Prostate gland (tissue), 2 donors: Measurements from ENCODE around the gene CYFIP1. TPM values are rescaled to one million over a fixed set of nuclear protein-coding genes. Genes with fewer than 3 reads are reported as not detected.

Experiments used
- DNase-seq: peaks from one replicate; pipeline ENCODE4 v3.0.0-alpha.2; 2019; ENCODE audit warnings: low spot score
- H3K27ac ChIP-seq, 2 donors: fragments of 200-600 bp; sonication (generic); 2 replicates each; pipeline ENCODE4 v1.5.1; 2017 to 2019
- H3K27me3 ChIP-seq: fragments of 200-600 bp; sonication (generic); replicated peaks from 2 replicates; pipeline ENCODE4 v1.5.1; 2019; ENCODE audit not compliant: insufficient read depth
- H3K36me3 ChIP-seq, 2 donors: fragments of 200-600 bp; sonication (generic); 1 replicate in 1 of 2; 2 replicates in 1 of 2; pipeline versions ENCODE4 v1.5.1 to v1.8.1; 2017 to 2019
- H3K4me1 ChIP-seq: fragments of 200-600 bp; sonication (generic); replicated peaks from 2 replicates; pipeline ENCODE4 v1.5.1; 2019
- H3K4me3 ChIP-seq, 2 donors: fragments of 200-600 bp; sonication (generic); 2 replicates each; pipeline ENCODE4 v1.5.1; 2017 to 2019
- H3K9me3 ChIP-seq: fragments of 200-600 bp; sonication (generic); 2 replicates; pipeline ENCODE4 v1.5.1; 2017
- POLR2A ChIP-seq: fragments of 450-650 bp; IDR thresholded peaks from one replicate; pipeline ENCODE4 v1.6.1; 2016; ENCODE audit warnings: antibody characterized with exemption, mild to moderate bottlenecking
- POLR2AphosphoS5 ChIP-seq: sonication (generic); formaldehyde crosslinking; IDR thresholded peaks from one replicate; pipeline ENCODE4 v1.6.1; 2017; ENCODE audit warnings: antibody characterized with exemption
- WGBS: methylation state at CpG from one replicate; pipeline ENCODE4 v1.1.5; 2018; 5-methylcytosine and 5-hydroxymethylcytosine counted together
- intact Hi-C: fragments of 100-400 bp; cut with DNase I; formaldehyde crosslinking; loops from one replicate; pipeline ENCODE4 v1.14.2; 2022
- total RNA-seq, 2 donors: library from RNA; depleted of rRNA; stranded (reverse); fragments of >200 nt; gene quantifications; one replicate each; pipeline ENCODE4 v1.1.0, GENCODE V29; 2016
- TF ChIP-seq, protein P1 (sequence below), 4 experiments: fragments of 200-600 bp in 2 of 4; fragments of 450-650 bp in 2 of 4; sonication (generic) in 2 of 4; IDR thresholded peaks; 1 replicate in 3 of 4; 2 replicates in 1 of 4; pipeline ENCODE4 v1.5.1; 2016 to 2019; ENCODE audit warnings: antibody characterized with exemption in 4 of 4, mild to moderate bottlenecking in 2 of 4, moderate library complexity in 2 of 4

The CYFIP1 gene
- total RNA-seq, 2 donors from 2014 or later: 97.1 to 121 TPM

DNA sequence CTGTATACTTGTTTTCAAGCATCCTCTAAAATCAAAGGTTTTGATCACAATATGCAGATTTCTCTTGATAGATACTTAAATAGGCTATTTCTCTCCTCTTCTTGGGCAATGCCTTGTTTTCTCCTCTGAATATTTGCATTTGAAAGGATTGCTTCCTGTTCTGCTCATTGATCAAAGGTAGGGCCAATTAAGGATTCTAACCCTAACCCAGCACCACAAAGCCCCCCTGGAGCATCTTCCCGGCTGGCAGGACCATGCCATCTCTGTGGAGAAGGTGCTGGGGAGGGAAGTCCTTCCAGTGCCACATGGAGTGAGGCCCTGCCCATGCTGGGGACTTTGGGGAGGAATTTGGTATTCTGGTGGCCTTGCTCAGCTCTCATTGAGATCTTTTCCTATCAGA is 153.0 kb downstream of the CYFIP1 start:
- H3K27me3 ChIP-seq: no peaks in the 10 kb centered on the region
- H3K36me3 ChIP-seq: peaks cover 0 to 4% of the 10 kb centered on the region in 2 donors
- 71% methylated on average over 1 of the region's 1 CpG for WGBS
- H3K4me3 ChIP-seq: no peak overlapping the region
- TF ChIP-seq, protein P1, sequence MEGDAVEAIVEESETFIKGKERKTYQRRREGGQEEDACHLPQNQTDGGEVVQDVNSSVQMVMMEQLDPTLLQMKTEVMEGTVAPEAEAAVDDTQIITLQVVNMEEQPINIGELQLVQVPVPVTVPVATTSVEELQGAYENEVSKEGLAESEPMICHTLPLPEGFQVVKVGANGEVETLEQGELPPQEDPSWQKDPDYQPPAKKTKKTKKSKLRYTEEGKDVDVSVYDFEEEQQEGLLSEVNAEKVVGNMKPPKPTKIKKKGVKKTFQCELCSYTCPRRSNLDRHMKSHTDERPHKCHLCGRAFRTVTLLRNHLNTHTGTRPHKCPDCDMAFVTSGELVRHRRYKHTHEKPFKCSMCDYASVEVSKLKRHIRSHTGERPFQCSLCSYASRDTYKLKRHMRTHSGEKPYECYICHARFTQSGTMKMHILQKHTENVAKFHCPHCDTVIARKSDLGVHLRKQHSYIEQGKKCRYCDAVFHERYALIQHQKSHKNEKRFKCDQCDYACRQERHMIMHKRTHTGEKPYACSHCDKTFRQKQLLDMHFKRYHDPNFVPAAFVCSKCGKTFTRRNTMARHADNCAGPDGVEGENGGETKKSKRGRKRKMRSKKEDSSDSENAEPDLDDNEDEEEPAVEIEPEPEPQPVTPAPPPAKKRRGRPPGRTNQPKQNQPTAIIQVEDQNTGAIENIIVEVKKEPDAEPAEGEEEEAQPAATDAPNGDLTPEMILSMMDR (IDR thresholded peaks at IDR 0.05): no peak
- no peak for TF ChIP-seq POLR2AphosphoS5
- no peak for TF ChIP-seq POLR2A
- no peaks in the 10 kb centered on the region for H3K9me3 ChIP-seq
- DNase-seq: no peak
- H3K27ac ChIP-seq: no peak overlapping the region
- intact Hi-C loops: no loop called here
- H3K4me1 ChIP-seq: no peaks in the 10 kb centered on the region

DNA sequence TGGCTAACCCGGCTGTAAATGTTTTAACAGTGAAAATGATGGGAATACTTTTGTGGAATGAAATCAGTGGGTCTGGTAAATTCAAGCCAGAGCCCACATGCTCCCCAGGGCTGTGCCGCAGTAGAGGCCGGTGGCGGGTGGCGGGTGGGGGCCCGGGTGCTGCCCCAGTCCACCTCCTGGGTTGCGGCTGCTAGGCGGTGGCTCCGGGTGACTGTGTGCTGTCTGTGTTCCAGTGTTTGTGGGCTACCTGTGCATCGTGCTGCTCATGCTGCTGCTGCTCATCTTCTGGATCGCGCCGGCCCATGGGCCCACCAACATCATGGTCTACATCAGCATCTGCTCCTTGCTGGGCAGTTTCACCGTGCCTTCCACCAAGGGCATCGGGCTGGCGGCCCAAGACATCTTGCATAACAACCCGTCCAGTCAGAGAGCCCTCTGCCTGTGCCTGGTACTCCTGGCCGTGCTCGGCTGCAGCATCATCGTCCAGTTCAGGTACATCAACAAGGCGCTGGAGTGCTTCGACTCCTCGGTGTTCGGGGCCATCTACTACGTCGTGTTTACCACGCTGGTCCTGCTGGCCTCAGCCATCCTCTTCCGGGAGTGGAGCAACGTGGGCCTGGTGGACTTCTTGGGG is 156.6 kb downstream of the CYFIP1 start:
- TF ChIP-seq POLR2AphosphoS5 (no peak), POLR2A (no peak)
- TF ChIP-seq, protein P1 (IDR thresholded peaks at IDR 0.05): no peak
- Histone ChIP-seq H3K9me3 (no peaks in the 10 kb centered on the region), H3K36me3 (peaks cover 0 to 4% of the 10 kb centered on the region in 2 donors), H3K27me3 (no peaks in the 10 kb centered on the region), H3K27ac (no peak overlapping the region), H3K4me3 (no peak overlapping the region), H3K4me1 (no peaks in the 10 kb centered on the region)
- WGBS: 94% methylated on average over 29 of the region's 29 CpGs
- DNase-seq: no peak
- intact Hi-C loops: no loop called here

DNA sequence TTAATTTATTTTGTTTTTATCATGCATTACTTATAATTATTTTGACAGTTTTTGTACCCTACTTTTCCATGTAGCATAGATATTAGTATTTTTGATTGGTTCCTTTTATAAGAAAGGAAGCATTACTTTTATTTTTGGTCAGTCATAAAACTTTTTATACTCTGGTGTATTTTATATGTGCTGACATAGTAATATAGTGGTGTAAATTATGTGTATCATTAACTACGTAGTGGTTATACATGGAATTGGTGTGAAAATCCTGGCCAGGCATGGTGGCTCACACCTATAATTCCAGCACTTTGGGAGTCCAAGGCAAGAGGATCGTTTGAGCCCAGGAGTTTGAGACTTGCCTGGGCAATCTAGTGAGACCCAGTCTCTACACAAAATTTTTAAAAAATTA is 160.5 kb downstream of the CYFIP1 start:
- WGBS: 82% methylated on average over 2 of the region's 2 CpGs
- H3K4me3 ChIP-seq: no peak overlapping the region
- no peaks in the 10 kb centered on the region for H3K4me1 ChIP-seq
- no peaks in the 10 kb centered on the region for H3K9me3 ChIP-seq
- intact Hi-C loops: no loop called here
- H3K36me3 ChIP-seq: peaks cover 0 to 4% of the 10 kb centered on the region in 2 donors
- no peaks in the 10 kb centered on the region for H3K27me3 ChIP-seq
- no peak overlapping the region for H3K27ac ChIP-seq
- no peak for DNase-seq
- TF ChIP-seq, protein P1 (IDR thresholded peaks at IDR 0.05): no peak
- TF ChIP-seq POLR2A (no peak), POLR2AphosphoS5 (no peak)

Other genes with a start within 250 kb of the CYFIP1 start
- 10 to 100 TPM; 12.2 to 19.6 TPM for gene NIPA1, start 193.7 kb downstream of the CYFIP1 start, total RNA-seq
- 10 to 100 TPM; 34.9 to 43.6 TPM for gene NIPA2, start 141.7 kb downstream of the CYFIP1 start, total RNA-seq
- 10 to 100 TPM; 25.0 to 38.7 TPM for gene TUBGCP5, start 59.2 kb upstream of the CYFIP1 start, total RNA-seq
- gene GOLGA6L1, start 156.5 kb upstream of the CYFIP1 start, total RNA-seq: not detected